ENCODE results near the gene EMP1.

The EMP1 gene

GRCh38 chr12:13222076-13222475 is 25.6 kb downstream of the EMP1 start:
- DNase-seq (ENCODE audit: low spot score), result peak; percentile 85

DNA sequence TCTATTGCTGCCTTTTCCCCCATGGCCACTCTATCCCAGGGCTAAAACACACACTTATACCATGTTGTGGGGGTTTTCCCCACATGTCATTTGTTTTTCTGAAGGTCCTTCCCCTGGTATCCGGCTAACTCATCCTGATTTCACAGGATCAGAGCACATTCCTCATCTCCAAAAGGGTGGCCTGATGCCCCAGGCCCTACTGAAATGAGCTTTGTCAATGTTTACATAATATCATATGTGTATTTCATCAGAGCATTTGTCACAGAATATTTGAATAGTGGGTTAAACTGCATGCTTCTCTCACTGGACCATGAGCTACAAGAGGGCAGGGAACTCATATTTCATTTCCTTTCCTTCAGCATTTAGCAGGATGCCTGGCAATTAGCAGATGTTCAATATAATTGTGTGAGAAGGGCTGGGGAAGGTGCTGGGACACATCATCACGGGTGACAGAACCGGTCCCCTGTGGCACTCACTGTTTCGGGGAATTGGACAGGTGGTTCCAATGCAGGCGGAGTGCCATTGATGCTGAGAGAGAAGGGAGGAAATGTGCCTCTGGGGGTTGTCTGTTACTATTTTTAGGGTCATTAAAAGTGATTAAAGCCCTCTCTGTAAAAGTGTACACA is 26.8 kb downstream of the EMP1 start:
- DNase-seq (ENCODE audit: low spot score), result peak; percentile 51

- peak; percentile 78 for DNase-seq (ENCODE audit: low spot score)
Observed at GRCh38 chr12:13223941-13224340, 27.4 kb downstream of the EMP1 start.

DNA sequence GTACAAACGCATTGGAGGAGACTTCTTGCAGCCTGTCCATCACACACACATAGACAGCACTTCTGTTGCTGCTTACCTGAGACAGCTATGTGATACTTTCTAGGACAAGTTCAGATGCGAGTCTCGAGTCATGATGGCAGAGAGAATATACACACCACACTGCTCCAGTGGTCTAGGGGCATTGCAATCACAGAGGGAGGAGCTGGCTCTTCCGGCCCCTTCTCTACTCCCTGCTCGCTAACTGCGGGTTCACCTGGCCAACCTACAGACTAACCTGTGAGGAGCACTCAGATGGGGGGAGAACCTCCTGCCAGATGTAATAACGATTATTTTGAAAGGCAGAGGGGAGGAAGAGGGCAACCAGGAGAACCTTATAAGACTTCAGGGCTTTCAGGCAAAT is 30.7 kb downstream of the EMP1 start:
- no peak for DNase-seq (ENCODE audit: low spot score)

DNA sequence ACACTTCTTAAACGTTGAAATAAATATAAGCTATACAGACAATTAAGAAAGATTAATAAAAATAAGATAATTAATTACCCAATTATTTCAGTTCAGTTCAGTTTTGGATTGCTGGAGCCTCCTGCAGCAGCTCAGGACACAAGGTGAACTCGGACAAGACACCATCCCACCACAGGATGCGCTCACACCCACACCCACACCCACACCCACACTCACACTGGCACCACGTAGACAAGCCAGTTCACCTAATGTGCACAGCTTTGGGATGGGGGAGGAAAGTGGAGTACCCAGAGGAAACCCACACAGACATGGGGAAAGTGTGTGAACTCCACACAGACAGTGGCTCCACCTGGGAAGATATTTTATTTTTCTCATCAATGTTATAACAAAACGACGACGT is 32.1 kb downstream of the EMP1 start:
- no peak for DNase-seq (ENCODE audit: low spot score)

DNA sequence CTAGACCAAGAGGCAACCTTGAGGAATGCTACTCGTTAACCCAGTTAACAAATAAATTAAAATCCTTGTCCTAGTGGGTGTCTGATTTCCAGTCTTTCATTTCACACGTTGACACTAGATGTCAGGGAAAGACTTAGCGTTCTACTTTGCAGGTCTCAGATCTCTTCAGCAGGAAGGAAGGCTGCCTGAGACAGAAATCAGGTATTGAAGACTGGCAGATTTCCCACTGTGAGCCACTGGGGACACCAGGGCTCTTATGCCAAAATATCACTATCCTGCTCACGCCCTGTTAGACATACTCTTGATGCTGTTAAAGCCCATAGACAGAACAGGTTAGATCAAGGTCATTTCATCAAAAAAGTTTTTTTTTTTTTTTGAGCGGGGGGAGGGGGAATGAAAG is 33.0 kb downstream of the EMP1 start:
- DNase-seq (ENCODE audit: low spot score), result no peak

DNA sequence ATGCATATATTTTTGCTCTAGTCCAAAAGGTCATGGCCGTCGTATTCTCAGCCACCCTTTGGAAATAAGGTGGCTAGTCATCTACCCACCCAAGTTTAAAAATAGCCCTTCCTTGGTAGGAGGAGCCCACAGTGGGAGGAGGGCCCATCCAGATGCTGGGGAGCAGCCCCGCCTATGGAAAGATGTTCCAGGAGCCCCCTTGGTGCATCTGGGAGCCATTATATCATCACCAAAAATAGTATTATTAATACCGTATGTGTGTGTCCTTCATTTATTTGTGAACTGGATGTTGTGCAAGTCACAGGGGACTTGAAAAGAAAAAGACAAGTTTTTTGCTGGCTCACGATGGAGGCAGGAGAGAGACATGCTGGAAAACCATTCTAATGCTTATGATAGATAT is 34.0 kb downstream of the EMP1 start:
- DNase-seq (ENCODE audit: low spot score), result no peak

DNA sequence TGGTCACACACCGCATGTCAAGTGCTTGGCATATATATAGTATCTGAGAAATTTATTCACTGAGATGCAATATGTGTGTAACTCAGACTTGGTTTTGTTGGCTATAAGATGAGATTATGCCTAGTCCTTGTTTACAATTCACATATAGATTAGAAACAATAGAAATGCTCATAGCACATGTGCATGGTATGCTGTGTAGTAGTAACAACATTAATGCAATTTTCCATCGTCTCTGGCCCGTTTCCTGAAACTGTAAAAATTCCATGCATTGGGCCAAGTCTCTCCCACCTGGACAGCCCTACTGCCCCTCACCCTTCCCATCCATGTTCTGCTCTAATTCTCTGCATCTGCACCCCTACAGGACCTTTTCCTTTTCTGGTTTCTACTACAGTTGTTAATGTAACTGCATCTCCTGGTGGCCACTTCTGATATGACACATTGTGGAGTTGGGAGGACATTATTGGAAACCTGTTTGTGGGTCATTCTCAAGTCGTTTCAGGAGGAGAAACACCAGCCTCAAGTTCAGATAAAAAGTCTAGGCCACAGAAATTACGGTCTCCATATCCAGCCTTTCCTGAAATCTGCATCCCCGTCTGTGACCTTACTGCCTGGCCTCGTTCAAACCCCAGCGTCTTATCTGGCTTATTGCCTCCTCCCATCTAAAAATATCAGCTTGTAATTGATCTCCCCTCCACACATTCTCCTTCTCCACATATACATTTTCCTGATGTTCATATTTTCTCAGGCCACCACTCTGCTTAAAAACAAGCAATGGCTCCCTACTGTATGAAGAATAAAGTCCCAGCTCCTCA is 37.5 kb downstream of the EMP1 start:
- DNase-seq (ENCODE audit: low spot score), result peak; percentile 80

DNA sequence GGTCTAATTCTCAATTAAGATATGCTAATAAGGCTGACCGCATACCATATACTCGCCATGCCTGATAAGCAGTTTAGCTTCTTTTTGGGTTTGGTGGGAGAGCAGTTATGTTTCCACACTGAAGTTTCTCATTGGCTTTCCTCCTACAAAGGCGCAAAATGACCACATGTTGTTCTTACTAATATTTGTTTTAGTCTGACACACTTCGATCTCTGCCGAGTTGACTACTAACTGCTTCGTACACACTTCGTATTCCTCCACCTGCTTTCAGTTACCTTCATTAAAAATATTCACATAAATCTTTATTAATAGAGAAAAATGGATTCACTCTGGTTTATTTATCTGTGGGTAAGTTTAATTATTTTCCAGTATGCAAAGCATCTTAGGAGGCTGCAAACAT is 41.7 kb downstream of the EMP1 start:
- no peak for DNase-seq (ENCODE audit: low spot score)

- peak; percentile 73 for DNase-seq (ENCODE audit: low spot score)
Observed at GRCh38 chr12:13241833-13242488, 45.4 kb downstream of the EMP1 start.

DNA sequence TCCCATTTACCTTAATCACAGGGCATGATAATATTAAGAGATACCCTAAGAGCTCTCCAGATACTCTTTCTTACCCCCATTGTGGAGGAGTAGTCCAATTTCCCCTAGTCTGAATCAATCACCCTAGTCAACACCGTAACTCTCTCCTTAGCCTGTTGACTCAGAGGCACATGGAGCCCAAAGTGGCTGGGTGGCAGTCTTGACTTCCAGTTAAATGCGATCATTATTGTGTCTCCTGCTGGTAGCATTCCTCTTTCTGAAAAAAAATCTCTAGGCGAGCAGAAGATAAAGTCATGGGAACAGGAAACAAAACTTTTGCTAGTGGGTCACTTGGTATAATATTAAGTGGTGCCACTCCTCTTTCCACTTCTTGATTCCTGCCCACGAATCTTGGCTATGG is 46.4 kb downstream of the EMP1 start:
- DNase-seq (ENCODE audit: low spot score), result peak; percentile 67

GRCh38 chr12:13243516-13244070 is 47.1 kb downstream of the EMP1 start:
- DNase-seq (ENCODE audit: low spot score), result no peak

DNA sequence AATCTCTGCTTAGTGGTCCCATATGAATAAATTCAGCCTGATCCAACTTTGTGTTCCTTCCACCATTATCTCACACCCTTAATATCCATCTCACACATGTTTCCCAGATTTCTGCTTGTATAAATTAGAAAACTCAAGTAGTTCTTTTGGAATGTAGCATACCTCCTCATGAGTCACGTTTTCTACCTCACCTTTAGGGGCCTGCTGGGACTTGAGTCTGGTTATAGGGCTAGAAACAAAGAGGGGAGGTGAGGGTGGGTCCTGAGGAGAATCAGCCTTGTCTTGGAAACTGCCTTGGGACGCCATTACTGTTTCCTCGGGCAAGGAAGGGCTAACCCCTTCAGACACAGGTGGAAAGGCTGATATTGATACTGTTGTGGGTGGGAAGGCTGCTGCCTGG is 51.1 kb downstream of the EMP1 start:
- DNase-seq (ENCODE audit: low spot score), result no peak

DNA sequence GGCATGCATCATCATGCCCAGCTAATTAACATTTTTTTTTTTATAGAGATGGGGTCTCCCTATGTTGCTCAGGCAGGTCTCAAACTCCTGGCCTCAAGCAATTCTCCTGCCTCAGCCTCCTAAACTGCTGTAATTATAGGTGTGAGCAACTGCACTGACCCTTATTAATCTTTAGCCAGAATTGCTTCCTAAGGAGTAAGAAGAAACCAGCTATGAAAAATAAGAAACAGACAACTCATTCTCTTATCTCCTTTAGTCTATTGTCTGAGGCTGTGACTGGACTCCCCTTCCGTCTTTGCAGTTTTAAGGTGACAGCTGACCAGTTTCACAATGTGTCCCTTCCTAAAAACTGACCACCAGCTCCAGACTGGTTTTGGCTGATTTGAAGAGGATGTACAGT is 52.4 kb downstream of the EMP1 start:
- DNase-seq (ENCODE audit: low spot score), result no peak

GRCh38 chr12:13250416-13250815 is 53.9 kb downstream of the EMP1 start:
- peak; percentile 46 for DNase-seq (ENCODE audit: low spot score)

DNA sequence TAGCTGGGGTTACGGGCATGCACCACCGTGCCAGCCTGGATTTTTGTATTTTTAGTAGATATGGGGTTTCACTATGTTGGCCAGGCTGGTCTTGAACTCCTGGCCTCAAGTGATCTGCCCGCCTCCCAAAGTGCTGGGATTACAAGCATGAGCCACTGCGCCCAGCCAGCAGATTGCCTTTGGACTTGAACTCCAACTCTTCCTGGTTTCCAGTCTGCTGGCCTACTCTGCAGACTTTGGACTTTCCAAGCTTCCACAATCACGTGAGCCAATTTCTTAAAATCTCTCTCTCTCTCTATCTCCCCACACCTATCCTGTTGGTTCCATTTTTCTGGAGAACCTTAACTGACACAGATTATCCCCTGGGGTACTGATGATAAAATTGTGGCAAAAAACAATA is 55.0 kb downstream of the EMP1 start:
- DNase-seq (ENCODE audit: low spot score), result no peak

DNA sequence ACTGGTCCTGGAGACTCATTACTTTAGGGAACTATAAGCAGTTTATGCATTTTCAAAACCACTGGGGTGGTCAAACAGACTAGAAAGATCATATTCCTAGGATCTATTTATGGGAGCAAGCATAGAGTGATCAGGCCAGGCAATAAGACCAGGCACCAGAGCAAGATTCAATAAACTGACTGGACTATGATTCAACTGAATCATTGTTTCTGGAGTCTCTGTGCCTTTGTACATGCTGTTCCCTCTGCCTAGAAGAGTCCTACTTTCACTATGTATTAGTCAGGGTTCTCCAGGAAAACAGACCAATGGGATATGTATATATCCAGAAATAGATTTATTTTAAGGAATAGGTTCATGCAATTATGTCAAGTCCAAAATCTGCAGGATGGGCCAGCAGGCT is 55.5 kb downstream of the EMP1 start:
- no peak for DNase-seq (ENCODE audit: low spot score)

DNA sequence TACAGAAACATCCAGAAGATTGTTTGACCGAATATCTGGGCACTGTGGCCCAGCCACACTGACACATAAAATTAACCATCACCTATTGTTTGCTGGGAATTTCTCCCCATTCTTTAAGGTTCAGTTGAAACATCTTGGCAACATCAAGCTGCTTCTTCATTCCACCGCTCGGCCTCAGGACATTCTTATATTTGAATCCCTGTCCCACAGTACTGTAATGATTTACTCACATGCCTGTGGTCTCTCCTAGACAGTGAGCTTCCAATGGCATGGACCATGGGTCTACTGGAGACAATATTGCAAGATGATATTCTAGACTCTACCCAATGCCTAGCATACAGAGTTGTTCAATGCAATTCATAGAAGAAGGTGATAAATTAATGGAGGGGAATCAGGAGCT is 56.1 kb downstream of the EMP1 start:
- DNase-seq (ENCODE audit: low spot score), result no peak

GRCh38 chr12:13253966-13254760 is 57.6 kb downstream of the EMP1 start:
- no peak for DNase-seq (ENCODE audit: low spot score)

DNA sequence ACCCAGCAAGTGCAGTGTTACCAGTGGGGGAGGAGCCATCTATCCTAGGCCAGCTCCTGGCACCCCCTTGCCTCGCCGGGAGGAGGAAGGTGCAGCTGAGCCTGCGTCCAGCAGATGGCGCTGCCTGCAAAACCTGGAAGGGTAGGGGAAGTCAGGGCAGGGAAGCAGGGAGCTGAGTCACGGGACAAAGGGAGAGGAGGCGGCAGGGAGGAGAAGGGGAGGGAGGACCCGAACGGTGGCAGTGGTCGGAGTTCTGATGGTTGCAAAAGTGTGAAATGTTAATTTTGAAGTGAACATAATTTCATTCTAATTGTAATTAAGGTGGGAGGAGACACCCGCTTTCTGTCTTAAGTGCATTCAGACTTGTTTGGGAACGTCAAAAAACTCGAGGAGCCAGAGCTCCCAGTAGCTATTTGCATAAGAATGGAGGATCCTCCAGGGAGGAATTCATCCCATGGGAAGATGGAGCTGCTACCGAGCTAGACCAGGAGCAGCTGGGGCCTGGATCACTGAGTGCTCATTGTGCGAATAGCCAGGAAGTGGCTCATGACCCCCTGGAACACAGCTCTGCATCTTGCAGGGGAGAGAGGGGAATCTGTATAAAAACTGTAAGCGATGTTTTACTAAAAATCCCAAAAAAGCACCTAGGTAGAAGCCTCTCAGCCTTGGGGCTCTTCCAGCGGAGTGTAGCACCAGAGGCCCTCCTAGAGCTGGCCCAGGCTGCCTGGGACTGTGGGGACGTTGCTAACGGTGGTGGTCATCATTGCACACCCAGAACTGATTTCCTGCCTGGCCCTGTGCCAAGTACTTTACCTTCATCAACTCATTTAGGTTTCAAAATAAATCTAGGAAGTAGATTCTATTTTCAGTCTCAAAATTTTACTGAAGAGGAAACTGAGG is 59.5 kb downstream of the EMP1 start:
- DNase-seq (ENCODE audit: low spot score), result peak; percentile 89

GRCh38 chr12:13256692-13257045 is 60.1 kb downstream of the EMP1 start:
- no peak for DNase-seq (ENCODE audit: low spot score)
